GM23338 (cell line): Measurements from ENCODE around the gene LYVE1. TPM values are rescaled to one million over a fixed set of nuclear protein-coding genes. Genes with fewer than 3 reads are reported as not detected.

ENCODE experiments used
- ATAC-seq: fragments of 200-7000 bp; cut with Tn5 transposase; 3 replicates; pipeline ENCODE4 v1.9.1; 2020
- DNase-seq: peaks from one replicate; pipeline ENCODE4 v3.0.0-alpha.2; 2015; ENCODE audit warnings: low spot score
- H2AFZ ChIP-seq: fragments of 200-600 bp; sonication (generic); 2 replicates; pipeline ENCODE4 v1.8.0; 2016; ENCODE audit warnings: antibody characterized with exemption, mild to moderate bottlenecking, moderate library complexity
- H3F3A ChIP-seq: fragments of 200-600 bp; sonication (generic); replicated peaks from 2 replicates; pipeline ENCODE4 v1.8.0; 2017; ENCODE audit warnings: antibody characterized with exemption, mixed run types, low read depth
- H3K27ac ChIP-seq: fragments of 200-600 bp; sonication (generic); 2 replicates; pipeline ENCODE4 v1.6.1; 2016; ENCODE audit warnings: low read depth
- H3K27me3 ChIP-seq: fragments of 200-600 bp; sonication (generic); 2 replicates; pipeline ENCODE4 v1.8.0; 2016; ENCODE audit warnings: mild to moderate bottlenecking, mixed run types, moderate library complexity; ENCODE audit not compliant: insufficient read depth
- H3K36me3 ChIP-seq: fragments of 200-600 bp; sonication (generic); 2 replicates; pipeline ENCODE4 v1.8.0; 2016; ENCODE audit warnings: mild to moderate bottlenecking; ENCODE audit not compliant: insufficient read depth
- H3K4me1 ChIP-seq: fragments of 200-600 bp; sonication (generic); 2 replicates; pipeline ENCODE4 v1.8.0; 2016; ENCODE audit warnings: mild to moderate bottlenecking, moderate library complexity; ENCODE audit not compliant: insufficient read depth
- H3K4me2 ChIP-seq: fragments of 200-600 bp; sonication (generic); 2 replicates; pipeline ENCODE4 v1.7.1; 2017; ENCODE audit warnings: mixed run types
- H3K4me3 ChIP-seq: fragments of 200-600 bp; sonication (generic); 2 replicates; pipeline ENCODE4 v1.6.1; 2016; ENCODE audit warnings: mixed run types
- H3K79me2 ChIP-seq: fragments of 200-600 bp; sonication (generic); replicated peaks from 2 replicates; pipeline ENCODE4 v1.8.0; 2017; ENCODE audit warnings: mild to moderate bottlenecking; ENCODE audit not compliant: insufficient read depth
- H3K9me2 ChIP-seq: fragments of 200-600 bp; sonication (generic); 2 replicates; pipeline ENCODE4 v1.8.0; 2017; ENCODE audit not compliant: insufficient read depth
- H4K20me1 ChIP-seq: fragments of 200-600 bp; sonication (generic); replicated peaks from 2 replicates; pipeline ENCODE4 v1.8.0; 2017; ENCODE audit warnings: mild to moderate bottlenecking; ENCODE audit not compliant: insufficient read depth
- H3K27ac Mint-ChIP-seq: 2 replicates; pipeline ENCODE4 v1.8.0; 2020; ENCODE audit warnings: inconsistent platforms, mild to moderate bottlenecking, moderate library complexity, mixed read lengths
- H3K27me3 Mint-ChIP-seq: 3 replicates; pipeline ENCODE4 v1.8.0; 2022; ENCODE audit warnings: low read depth, mild to moderate bottlenecking, moderate library complexity, mixed read lengths, inconsistent platforms; ENCODE audit not compliant: insufficient read depth, poor library complexity
- H3K36me3 Mint-ChIP-seq: 3 replicates; pipeline ENCODE4 v1.8.0; 2021; ENCODE audit warnings: low read depth, mild to moderate bottlenecking, inconsistent platforms, moderate library complexity, mixed read lengths
- H3K4me1 Mint-ChIP-seq: 3 replicates; pipeline ENCODE4 v1.8.0; 2020; ENCODE audit warnings: mild to moderate bottlenecking, inconsistent platforms, mixed read lengths
- H3K4me3 Mint-ChIP-seq: 3 replicates; pipeline ENCODE4 v1.8.0; 2021; ENCODE audit warnings: moderate library complexity, mild to moderate bottlenecking, inconsistent platforms, mixed read lengths
- H3K9me3 Mint-ChIP-seq: 3 replicates; pipeline ENCODE4 v1.8.0; 2020; ENCODE audit warnings: moderate library complexity, mild to moderate bottlenecking, inconsistent platforms, mixed read lengths
- CREB1 ChIP-seq: fragments of 250-450 bp; sonication (Bioruptor Pico); IDR thresholded peaks from 2 replicates; pipeline ENCODE4 v1.5.0; 2020; ENCODE audit warnings: low read depth, mild to moderate bottlenecking, moderate library complexity
- NANOG ChIP-seq: IDR thresholded peaks from 2 replicates; pipeline ENCODE4 v1.6.1; 2016; ENCODE audit warnings: antibody characterized with exemption, borderline replicate concordance
- POLR2AphosphoS5 ChIP-seq: IDR thresholded peaks from 2 replicates; pipeline ENCODE4 v1.6.1; 2016; ENCODE audit warnings: antibody characterized with exemption, low read depth
- STAT1 ChIP-seq: IDR thresholded peaks from one replicate; pipeline ENCODE4 v1.6.1; 2016; ENCODE audit warnings: antibody characterized with exemption; ENCODE audit not compliant: unreplicated experiment
- ZNF114 ChIP-seq: fragments of 250-450 bp; sonication (Bioruptor Pico); IDR thresholded peaks from 2 replicates; pipeline ENCODE4 v1.5.0; 2020; ENCODE audit warnings: mild to moderate bottlenecking, moderate library complexity
- polyA plus RNA-seq: library from polyadenylated mRNA; unstranded; fragments of >200 nt; fragmentation: Nextera tagmentation; extraction: Ambion mirVana; gene quantifications from 2 replicates; pipeline ENCODE4 v1.2.1, GENCODE V29; 2016
- total RNA-seq: library from RNA; depleted of rRNA; stranded (reverse); fragments of >200 nt; shearing (Covaris generic); gene quantifications from 2 replicates; pipeline ENCODE4 v1.2.3, GENCODE V29; 2014
- TF ChIP-seq, protein P1 (sequence below): IDR thresholded peaks from one replicate; pipeline ENCODE4 v1.6.1; 2018; ENCODE audit warnings: antibody characterized with exemption; ENCODE audit not compliant: unreplicated experiment
- TF ChIP-seq, protein P2 (sequence below): fragments of 250-450 bp; sonication (Bioruptor Pico); IDR thresholded peaks from 2 replicates; pipeline ENCODE4 v1.5.0; 2020; ENCODE audit warnings: mild to moderate bottlenecking, moderate library complexity

The LYVE1 gene
- total and polyA plus RNA-seq, 2 experiments from 2014 or later, result 0.94 TPM; not detected in 1

DNA sequence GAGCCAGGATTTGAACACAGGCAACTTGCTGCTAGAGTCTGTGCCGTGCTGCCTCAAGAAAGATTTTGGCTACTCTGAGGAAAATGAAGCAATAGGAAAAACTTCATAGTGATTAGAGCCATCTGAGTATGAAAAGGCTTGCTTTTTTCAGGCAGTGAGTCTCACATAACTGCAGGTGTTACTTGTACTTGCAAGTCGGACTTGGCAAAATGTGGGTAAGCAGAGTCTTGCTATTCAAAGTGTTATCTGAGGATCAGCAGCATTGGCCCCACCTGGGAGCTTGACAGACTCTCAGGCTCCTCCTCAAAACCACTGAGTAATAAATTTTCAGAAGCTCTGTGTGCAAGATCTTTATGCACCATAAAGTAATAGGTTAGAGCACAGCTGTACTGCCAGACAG is 45.5 kb downstream of the LYVE1 start:
- Mint-ChIP-seq H3K4me3 (no peak overlapping the region), H3K9me3 (no peaks in the 10 kb centered on the region), H3K36me3 (peaks cover 2% of the 10 kb centered on the region; the same call in 1 of the 3 replicates), H3K27ac (no peak overlapping the region), H3K4me1 (no peaks in the 10 kb centered on the region), H3K27me3 (no peaks in the 10 kb centered on the region)
- Histone ChIP-seq H3K27ac (no peak overlapping the region), H4K20me1 (no peaks in the 10 kb centered on the region), H3K4me3 (no peak overlapping the region), H2AFZ (no peak overlapping the region), H3K27me3 (no peaks in the 10 kb centered on the region), H3K9me2 (no peaks in the 10 kb centered on the region), H3F3A (no peaks in the 10 kb centered on the region), H3K36me3 (no peaks in the 10 kb centered on the region), H3K79me2 (no peaks in the 10 kb centered on the region), H3K4me1 (no peaks in the 10 kb centered on the region), H3K4me2 (no peak overlapping the region)
- DNase-seq (no peak), ATAC-seq (no peak)
- TF ChIP-seq, protein P1, sequence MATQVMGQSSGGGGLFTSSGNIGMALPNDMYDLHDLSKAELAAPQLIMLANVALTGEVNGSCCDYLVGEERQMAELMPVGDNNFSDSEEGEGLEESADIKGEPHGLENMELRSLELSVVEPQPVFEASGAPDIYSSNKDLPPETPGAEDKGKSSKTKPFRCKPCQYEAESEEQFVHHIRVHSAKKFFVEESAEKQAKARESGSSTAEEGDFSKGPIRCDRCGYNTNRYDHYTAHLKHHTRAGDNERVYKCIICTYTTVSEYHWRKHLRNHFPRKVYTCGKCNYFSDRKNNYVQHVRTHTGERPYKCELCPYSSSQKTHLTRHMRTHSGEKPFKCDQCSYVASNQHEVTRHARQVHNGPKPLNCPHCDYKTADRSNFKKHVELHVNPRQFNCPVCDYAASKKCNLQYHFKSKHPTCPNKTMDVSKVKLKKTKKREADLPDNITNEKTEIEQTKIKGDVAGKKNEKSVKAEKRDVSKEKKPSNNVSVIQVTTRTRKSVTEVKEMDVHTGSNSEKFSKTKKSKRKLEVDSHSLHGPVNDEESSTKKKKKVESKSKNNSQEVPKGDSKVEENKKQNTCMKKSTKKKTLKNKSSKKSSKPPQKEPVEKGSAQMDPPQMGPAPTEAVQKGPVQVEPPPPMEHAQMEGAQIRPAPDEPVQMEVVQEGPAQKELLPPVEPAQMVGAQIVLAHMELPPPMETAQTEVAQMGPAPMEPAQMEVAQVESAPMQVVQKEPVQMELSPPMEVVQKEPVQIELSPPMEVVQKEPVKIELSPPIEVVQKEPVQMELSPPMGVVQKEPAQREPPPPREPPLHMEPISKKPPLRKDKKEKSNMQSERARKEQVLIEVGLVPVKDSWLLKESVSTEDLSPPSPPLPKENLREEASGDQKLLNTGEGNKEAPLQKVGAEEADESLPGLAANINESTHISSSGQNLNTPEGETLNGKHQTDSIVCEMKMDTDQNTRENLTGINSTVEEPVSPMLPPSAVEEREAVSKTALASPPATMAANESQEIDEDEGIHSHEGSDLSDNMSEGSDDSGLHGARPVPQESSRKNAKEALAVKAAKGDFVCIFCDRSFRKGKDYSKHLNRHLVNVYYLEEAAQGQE, result no peak
- TF ChIP-seq CREB1 (CRISPR knock-in tag), result no peak
- no peak for TF ChIP-seq STAT1
- TF ChIP-seq, protein P2, sequence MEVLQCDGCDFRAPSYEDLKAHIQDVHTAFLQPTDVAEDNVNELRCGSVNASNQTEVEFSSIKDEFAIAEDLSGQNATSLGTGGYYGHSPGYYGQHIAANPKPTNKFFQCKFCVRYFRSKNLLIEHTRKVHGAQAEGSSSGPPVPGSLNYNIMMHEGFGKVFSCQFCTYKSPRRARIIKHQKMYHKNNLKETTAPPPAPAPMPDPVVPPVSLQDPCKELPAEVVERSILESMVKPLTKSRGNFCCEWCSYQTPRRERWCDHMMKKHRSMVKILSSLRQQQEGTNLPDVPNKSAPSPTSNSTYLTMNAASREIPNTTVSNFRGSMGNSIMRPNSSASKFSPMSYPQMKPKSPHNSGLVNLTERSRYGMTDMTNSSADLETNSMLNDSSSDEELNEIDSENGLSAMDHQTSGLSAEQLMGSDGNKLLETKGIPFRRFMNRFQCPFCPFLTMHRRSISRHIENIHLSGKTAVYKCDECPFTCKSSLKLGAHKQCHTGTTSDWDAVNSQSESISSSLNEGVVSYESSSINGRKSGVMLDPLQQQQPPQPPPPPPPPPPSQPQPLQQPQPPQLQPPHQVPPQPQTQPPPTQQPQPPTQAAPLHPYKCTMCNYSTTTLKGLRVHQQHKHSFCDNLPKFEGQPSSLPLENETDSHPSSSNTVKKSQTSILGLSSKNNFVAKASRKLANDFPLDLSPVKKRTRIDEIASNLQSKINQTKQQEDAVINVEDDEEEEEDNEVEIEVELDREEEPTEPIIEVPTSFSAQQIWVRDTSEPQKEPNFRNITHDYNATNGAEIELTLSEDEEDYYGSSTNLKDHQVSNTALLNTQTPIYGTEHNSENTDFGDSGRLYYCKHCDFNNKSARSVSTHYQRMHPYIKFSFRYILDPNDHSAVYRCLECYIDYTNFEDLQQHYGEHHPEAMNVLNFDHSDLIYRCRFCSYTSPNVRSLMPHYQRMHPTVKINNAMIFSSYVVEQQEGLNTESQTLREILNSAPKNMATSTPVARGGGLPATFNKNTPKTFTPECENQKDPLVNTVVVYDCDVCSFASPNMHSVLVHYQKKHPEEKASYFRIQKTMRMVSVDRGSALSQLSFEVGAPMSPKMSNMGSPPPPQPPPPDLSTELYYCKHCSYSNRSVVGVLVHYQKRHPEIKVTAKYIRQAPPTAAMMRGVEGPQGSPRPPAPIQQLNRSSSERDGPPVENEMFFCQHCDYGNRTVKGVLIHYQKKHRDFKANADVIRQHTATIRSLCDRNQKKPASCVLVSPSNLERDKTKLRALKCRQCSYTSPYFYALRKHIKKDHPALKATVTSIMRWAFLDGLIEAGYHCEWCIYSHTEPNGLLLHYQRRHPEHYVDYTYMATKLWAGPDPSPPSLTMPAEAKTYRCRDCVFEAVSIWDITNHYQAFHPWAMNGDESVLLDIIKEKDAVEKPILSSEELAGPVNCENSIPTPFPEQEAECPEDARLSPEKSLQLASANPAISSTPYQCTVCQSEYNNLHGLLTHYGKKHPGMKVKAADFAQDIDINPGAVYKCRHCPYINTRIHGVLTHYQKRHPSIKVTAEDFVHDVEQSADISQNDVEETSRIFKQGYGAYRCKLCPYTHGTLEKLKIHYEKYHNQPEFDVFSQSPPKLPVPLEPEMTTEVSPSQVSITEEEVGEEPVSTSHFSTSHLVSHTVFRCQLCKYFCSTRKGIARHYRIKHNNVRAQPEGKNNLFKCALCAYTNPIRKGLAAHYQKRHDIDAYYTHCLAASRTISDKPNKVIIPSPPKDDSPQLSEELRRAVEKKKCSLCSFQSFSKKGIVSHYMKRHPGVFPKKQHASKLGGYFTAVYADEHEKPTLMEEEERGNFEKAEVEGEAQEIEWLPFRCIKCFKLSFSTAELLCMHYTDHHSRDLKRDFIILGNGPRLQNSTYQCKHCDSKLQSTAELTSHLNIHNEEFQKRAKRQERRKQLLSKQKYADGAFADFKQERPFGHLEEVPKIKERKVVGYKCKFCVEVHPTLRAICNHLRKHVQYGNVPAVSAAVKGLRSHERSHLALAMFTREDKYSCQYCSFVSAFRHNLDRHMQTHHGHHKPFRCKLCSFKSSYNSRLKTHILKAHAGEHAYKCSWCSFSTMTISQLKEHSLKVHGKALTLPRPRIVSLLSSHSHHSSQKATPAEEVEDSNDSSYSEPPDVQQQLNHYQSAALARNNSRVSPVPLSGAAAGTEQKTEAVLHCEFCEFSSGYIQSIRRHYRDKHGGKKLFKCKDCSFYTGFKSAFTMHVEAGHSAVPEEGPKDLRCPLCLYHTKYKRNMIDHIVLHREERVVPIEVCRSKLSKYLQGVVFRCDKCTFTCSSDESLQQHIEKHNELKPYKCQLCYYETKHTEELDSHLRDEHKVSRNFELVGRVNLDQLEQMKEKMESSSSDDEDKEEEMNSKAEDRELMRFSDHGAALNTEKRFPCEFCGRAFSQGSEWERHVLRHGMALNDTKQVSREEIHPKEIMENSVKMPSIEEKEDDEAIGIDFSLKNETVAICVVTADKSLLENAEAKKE (CRISPR knock-in tag), result no peak
- TF ChIP-seq ZNF114 (CRISPR knock-in tag), result no peak
- TF ChIP-seq POLR2AphosphoS5, result no peak
- TF ChIP-seq NANOG, result no peak
